ENCODE data around the gene GATAD2A.
"Not testable (repeated sequence)": the region's sequence is repeated elsewhere in the genome, so short reads cannot be mapped to it uniquely, and the experiment has no call there.

GATAD2A gene, protein sequence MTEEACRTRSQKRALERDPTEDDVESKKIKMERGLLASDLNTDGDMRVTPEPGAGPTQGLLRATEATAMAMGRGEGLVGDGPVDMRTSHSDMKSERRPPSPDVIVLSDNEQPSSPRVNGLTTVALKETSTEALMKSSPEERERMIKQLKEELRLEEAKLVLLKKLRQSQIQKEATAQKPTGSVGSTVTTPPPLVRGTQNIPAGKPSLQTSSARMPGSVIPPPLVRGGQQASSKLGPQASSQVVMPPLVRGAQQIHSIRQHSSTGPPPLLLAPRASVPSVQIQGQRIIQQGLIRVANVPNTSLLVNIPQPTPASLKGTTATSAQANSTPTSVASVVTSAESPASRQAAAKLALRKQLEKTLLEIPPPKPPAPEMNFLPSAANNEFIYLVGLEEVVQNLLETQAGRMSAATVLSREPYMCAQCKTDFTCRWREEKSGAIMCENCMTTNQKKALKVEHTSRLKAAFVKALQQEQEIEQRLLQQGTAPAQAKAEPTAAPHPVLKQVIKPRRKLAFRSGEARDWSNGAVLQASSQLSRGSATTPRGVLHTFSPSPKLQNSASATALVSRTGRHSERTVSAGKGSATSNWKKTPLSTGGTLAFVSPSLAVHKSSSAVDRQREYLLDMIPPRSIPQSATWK

DNA sequence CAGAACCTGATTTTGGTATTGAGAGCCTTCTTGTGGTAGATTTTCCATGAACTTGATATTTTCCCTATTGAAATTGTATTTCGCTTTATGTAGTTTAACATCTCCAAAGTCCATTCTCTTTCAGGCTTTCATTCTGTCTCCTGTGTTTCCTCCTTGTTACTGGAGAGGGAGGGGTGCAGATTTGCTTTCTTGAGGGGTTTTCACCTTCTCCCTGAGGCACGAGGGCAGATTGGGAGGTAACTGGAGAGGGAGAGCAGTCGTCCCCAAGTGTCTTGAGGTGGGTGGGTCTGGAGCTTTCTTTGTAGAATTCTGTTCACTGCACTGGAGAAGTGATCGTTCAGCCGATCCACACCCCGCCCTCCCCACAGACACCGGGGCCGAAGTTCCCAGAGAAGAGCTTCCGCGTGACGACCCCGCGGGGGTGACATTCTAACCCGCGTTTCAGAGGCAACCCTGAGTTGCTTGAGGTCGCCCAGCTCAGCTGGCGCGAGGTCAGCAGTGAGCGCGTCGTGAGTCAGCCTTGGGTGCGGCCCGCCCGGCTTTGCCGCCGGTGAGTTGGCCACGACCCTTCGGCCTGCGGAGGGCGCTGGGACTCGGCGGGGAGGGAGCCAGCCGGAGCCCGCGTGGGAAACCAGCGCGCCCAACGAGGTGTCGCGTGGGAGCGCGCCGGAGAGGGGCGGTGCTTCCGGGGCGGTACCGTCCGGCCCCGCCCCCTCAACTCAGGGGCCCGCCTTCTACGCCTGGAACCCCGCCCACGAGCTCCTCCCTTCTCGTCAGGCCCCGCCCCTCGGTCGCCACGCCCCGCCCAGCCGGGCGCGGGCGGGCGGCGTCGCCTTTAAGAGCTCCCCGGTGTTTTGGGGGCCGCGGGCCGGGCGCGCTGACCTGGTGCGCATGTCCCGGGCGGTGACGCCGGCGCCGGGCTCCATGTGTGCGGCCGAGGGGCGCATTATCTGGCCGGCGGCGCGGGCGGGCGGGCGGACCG lies at the start of gene GATAD2A:
GATAD2A (plus strand) TSS at position 797 of the 982 bp plus-strand sequence. CDS start 59,671 bp downstream, outside the sequence.
- DNase-seq (ENCODE audit: low read depth): peak; percentile 89

DNA sequence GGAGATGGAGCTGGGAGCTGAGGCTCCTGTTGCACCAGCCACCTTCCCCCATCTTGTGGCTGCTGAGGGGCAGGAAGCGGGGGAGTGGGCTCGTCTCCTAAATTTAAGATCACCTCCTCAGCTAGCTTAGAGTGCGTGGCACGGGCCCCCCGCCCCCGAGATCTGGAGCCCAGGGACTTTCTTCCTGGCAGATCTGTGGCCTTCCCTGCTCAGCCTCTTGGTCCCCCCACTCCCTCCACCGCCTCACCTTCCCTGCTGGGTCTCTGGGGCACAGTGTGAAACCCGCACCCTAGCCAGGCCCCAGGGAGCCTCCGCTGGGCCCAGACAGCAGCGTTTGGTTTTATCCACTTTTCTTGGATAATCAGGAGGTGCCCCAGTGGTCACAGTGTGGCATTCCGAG lies 49.0 kb upstream of the GATAD2A start:
- no peak for DNase-seq (ENCODE audit: low read depth)

DNA sequence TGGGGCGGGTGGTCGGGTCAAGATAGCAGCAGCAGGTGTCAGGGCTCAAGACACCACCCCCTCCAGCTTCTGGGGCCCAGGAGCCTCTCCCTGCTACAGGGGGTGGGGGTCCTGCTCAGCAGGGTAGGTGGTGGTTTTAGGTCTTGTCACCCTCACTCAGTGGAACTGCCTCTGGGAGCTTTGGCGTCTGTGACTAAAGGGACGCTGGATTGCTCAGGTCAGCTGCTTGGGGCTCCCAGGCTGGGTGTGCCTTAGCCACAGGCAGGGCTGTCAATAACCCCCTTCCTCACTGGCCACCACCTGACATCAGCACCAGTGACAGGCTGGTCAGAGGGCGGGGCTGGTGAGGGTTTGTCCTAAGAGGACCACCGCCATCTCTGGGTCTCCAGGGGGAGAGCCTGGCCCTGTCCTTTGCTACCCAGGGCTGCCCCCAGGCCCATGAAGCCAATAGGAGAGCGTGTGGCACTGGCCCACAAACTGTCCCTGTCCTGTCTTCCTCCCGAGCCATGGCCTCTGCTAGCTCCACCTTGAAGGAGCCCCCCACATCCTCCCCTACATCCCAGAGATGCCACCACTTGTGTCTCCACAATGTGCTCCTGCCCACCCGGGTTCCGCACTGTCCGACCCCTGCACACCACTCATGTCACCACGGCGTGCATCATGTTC lies 48.4 kb upstream of the GATAD2A start:
- DNase-seq (ENCODE audit: low read depth): no peak

DNA sequence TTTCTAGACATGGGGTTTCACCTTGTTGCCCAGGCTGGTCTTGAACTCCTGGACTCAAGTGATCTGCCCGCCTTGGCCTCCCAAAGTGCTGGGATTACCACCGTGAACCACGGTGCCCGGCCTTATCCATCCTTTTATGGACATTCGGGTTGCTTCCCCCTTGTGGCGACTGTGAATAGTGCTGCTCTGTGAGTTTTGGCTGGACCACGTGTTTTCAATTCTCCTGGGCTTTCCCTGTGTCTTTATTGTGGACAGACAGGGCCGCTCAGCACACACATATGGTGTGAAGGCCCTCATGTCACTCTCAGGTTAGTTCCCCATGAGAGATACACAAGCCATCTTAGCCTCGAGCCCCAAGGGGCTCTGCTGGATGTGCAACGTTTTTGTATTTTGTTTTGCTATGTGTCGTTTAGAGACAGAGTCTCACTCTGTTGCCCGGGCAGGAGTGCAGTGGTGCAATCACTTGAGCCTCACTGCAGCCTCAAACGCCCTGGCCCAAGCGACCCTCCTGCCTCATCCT lies 44.3 kb upstream of the GATAD2A start:
- peak; percentile 57 for DNase-seq (ENCODE audit: low read depth)

DNA sequence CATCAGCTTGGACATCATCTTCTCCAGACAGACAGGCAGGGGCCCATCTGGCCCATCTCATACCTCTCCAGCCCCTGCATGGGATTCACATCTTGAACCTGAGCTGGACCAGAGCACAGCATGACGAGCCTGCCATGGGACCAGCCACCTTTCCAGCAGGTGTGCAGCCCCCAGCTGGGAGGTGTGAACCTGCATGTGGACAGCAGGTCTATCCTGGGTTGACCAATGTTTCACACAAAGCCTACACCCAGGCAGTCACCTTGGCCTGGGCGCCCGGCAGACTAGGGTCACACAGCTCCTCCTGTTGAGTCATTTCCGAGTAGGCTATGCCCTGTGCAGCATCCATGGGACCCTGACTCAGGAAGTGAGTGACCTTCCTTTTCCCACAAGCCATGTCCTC lies 43.4 kb upstream of the GATAD2A start:
- DNase-seq (ENCODE audit: low read depth): no peak

DNA sequence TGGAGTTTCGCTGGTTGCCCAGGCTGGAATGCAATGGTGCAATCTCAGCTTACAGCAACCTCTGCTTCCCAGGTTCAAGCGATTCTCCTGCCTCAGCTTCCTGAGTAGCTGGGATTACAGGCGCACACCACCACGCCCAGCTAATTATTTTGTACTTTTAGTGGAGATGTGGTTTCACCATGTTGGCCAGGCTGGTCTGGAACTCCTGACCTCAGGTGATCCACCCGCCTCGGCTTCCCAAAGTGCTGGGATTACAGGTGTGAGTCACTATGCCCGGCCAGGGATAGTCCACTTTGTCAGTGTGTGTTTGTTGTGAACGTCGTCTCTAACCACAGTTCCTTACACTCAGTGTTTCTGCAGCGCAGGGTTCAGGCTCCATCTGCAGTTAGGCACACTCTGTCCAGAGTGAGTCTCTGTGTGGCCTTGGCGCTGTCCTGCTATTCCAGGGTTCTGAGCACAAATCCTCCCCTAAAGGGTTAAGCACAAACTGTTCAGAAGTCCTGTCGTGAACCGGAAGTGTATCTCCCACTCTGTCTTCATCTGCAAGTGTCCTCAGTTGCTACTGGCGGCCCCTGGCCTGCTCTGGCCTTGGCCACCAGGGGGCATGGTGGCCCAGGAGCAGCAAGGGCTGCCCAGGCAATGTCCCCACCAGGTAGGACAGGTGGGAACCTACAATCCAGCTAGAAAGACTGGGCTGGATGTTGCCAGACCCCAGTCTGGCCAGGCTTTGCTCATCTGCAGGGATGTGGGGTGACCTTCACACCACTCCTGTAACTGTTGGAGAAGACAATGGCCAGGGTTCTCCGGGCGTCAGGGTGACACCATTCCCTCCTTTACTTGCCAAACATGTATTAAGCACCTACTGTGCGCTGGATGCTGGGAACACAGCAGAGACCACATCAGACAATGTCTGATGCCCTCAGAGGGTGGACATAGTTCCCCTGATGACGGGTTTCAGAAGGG lies 38.8 kb upstream of the GATAD2A start:
- DNase-seq (ENCODE audit: low read depth): peak; percentile 51

DNA sequence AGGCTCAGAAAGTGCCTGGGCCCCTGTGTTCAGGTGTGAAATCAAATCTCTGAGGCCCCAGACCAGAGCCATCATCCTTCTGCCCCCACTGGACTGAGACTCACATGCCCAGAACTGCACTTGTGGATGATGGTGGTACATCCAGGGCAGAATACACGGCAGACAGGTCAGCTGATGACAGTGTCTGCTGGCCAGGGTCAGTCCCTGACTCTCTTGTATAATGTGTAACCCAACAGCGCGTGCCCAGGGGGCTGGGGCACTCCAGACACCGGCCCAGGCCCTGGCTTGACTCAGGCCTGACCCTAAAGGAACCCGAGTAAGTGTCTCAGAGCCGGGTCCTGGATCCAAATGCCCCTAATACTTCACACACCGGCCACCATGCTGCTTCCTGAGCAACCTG lies 37.4 kb upstream of the GATAD2A start:
- DNase-seq (ENCODE audit: low read depth): no peak

DNA sequence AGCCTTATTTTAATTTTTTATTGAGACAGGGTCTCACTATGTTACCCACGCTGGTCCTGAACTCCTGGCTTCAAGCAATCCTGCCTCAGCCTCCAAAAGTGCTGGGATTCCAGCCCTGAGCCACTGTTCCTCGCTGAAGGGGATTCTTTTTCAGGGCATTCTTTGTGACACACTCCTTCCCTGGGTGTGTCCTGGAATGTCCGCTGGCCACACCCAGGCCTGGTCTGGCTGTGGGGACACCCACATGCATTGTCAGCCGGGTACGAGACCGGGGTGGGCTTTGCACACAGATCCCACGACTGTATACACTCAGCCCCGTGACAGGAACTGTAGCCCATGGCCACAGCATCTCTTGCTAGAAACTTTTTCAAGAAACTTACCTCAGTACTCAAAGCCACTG lies 34.4 kb upstream of the GATAD2A start:
- DNase-seq (ENCODE audit: low read depth): no peak

DNA sequence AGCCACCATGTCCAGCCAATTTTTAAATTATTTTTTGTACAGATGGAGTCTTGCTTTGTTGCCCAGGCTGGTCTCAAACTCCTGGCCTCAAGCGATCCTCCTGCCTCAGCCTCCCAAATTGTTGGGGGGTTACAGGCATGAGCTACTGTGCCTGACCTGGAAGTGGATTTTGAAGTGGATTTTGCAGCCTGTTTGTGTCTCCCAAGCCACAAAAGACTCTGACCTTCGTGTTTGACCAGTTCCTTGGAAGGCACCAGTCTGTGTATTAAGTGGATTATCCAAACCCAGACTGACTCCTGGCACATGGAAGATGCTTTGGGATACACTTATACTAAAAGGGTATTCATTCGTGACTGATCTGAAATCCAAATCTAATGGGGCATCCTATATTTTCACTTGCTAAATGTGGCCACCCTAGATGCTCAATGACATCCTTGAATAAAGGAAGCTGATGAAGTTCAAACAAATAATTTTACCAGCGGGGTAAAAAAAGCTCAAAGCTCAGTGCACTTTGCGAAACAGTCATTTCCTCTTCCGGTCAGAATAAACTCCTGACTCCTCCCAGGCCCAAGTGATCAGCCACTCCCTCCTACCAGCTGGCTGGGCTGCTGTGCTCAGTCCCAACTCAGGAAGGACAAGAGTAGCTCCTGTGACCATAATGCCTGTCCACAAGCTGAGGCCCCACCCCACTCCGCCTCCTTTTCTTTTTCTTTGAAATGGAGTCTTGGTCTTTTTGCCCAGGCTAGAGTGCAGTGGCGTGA lies 32.6 kb upstream of the GATAD2A start:
- no peak for DNase-seq (ENCODE audit: low read depth)

DNA sequence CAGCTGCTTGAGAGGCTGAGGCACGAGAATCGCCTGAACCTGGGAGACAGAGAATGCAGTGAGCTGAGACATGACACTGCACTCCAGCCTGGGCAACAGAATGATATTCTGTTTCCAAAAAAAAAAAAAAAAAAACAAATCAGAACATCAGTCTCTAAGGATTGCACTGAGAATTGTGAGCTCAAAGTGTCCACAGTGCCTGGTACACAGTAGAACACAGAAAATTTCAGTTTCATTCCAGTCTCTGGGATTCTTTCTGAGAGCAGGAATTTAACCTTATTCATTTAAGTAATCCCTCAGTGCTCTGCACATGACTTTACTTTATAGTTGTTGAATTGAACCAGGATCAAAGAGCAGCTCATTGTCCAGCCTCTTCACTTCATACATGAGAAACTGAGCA lies 25.9 kb upstream of the GATAD2A start:
- no peak for DNase-seq (ENCODE audit: low read depth)

DNA sequence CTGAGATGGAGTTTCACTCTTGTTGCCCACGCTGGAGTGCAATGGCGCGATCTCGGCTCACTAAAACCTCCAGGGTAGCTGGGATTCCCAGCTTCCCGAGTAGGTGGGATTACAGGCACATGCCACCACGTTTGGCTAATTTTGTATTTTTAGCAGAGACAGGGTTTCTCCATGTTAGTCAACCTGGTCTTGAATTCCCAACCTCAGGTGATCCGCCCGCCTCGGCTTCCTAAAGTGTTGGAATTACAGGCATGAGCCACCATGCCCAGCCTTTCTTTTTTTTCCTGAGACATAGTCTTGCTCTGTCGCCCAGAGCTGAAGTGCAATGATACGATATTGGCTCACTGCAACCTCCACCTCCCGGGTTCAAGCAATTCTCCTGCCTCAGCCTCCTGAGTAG lies 25.2 kb upstream of the GATAD2A start:
- DNase-seq (ENCODE audit: low read depth): not testable (repeated sequence)

DNA sequence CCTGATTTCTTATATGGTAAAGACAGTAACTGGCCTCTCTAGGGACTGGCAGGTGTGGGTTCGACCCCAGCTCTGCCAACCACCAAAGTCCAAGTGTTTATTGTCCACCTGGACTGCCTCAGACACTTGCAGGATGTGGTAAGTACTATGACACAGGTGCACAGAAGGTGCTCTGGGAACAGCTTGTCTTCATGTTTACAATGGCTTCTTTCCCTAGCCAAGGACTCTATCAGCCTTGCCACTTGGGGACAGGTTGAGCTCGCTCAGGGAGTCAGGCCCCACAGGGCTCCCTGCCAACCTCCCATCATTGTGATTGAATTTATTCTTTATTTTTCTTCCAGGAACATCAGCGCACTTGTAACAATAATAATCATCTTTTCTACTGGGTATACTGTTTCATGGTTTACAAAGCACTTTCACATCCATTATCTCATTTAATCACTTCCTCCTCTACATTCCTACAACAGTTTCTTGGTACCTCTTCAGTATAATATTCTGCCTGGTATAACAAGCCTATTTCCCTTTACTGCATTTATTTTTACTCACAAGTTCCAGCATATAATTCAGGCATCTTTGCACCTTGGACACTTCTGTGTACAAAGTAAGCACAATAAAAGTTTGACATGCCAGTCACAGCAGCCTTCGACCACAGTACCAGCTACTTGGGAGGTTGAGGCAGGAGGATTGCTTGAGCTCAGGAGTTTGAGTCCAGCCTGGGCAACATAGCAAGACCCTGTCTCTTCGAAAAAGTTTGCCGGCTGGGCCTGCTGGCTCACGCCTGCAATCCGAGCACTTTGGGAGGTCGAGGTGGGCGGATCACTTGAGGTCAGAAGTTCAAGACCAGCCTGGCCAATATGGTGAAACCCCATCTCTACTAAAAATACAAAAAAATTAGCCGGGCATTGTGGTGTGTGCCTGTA lies 24.2 kb upstream of the GATAD2A start:
- no peak for DNase-seq (ENCODE audit: low read depth)

DNA sequence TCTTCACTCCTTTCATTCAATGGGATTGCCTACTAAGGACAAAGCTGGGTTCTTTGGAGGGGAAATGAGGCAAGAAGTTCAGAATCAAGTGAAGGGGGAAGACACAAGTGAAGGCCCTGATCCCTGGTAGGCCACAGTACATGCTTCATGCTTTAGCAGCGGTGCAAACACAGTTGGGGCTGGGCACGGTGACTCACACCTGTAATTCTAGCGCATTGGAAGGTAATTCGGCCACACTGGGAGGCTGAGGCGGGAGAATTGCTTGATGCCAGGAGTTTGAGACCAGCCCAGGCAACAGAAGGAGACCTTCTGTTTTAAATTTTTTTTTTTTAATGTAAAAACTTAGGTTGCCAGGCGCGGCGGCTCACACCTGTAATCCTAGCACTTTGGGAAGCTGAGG lies 23.4 kb upstream of the GATAD2A start:
- DNase-seq (ENCODE audit: low read depth): no peak

DNA sequence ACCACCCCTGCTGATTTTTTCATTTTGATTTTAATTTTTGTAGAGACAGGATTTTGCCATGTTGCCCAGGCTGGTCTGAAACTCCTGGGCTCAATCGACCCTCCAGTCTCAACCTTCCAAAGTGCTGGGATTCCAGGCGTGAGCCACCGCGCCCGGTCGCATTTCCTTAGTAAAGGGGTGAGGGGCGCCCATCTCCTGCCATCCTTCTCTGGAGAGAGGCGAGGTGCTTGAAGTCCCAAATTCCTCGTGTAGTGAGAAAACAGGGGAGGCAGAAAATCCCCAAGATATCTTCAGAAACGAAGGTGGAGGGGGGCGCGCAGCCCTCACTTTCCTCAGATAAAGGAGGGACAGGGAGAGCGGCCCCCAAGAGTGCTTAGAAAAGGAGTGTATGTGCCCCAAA lies 21.0 kb upstream of the GATAD2A start:
- DNase-seq (ENCODE audit: low read depth): no peak

DNA sequence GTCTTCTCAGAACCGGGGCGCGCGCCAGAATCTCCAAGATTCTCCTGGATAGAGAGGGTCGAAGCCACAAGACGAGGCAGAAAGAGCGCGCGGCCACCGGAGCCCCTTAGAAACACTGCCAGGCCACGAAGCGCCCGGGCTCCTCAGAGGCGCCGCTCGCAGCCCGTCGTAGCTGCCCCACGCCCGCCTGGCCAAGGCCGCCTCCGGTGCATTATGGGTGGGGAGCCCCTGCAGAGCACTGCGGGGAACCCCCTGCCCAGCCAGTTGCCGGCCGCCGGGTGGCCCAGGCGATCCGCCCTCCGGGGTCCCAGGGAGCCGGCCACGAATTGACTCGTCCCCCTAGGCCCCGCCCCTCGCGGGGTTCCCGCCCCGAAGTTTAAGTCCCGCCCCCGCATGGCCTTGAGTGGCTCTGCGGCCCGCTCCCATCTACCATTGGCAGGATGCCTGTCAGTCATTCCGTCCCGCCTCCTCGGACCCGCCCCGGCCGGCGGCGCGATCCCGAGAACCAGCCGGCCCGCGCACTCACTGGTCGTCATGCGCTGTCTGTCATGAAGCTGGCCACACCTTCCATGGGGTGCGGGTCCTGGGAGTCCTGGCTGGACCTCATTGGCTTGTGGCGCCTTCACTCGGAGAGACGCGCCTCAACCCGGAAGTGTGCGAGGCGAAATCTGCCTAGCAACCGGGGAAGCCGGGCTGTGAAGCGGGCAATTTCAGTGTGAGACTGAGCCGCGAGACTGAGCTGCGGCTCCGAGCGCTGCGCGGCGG lies 20.2 kb upstream of the GATAD2A start:
- peak; percentile 99 for DNase-seq (ENCODE audit: low read depth)

DNA sequence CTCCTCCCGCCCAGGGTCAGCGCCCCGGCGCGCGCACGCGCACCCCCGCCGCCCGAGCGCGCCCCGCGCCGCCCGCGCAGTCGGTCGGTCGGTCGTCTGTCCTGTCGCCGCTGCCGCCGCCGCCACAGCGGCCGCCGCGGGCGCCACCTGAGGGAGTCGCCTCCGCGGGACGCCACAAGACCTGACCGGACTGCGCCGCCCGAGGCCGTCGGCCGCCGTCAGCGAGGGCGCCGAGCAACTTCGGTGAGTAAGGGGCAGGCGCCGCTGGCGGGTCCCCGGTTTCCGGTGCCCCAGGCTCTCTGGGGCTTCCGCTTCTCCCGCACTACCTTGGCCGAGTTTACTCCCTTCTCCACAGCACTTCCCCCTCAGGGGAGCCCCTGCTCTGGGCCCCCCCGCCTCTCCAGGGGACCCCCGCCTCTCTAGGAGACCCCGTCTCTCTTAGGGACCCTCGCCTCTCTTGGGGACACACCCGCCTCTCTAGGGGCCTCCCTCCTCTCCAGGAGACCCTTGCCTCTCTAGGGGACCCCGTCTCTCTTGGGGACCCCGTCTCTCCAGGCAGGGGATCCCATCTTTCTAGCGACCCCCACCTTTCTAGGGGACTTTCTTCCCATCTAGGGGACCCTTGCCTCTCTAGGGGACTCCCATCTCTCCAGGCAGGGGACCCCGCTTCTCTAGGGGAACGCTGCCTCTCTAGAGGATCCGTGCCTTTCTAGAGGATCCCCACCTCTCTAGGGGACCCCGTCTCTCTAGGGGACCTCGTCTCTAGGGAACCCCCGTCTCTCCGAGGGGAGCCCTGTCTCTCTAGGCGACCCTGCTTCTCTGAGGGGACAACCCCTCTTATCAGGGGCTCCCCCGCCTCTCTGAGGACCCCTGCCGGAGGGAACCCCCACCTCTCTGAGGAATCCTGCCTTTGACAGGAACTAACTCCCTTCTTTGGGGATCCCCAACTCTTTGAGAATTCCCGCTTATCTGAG lies 19.3 kb upstream of the GATAD2A start:
- DNase-seq (ENCODE audit: low read depth): peak; percentile 33

DNA sequence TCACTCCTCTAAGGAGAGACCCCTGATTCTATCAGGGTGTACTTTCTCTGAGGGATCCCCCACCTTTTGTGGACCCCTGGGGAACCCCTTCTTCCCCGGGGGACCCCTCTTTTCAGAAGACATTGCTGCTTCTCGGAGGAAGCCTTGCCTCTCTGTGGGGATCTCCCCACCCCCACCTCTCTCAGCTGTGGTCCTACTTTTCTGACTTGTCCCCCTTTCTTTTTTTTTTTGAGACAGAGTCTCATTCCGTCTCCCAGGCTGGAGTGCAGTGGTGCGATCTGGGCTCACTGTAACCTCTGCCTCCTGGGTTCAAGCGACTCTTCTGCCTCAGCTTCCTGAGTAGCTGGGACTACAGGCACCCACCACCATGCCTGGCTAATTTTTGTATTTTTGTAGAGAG lies 18.4 kb upstream of the GATAD2A start:
- DNase-seq (ENCODE audit: low read depth): no peak

All from activated gamma-delta T cell treated with anti-CD3 and anti-CD28 coated beads, Interleukin-2, amount 50 U/mL, for 16 hours (primary cell).